ENCODE data around the gene ADPRHL1. TPM values are rescaled to one million over a fixed set of nuclear protein-coding genes. Genes with fewer than 3 reads are reported as not detected.
A peak's percentile ranks its signal among the peaks of the same experiment; 100 is the strongest.

The ADPRHL1 gene
- 3.8 and 5.1 TPM in 2 replicates for total RNA-seq

- Histone ChIP-seq H3K4me2 (ENCODE audit: insufficient read depth, low read length) (no peak within 1 kb of the TSS), H3K27me3 (ENCODE audit: insufficient read depth, low read length) (no peaks in the 10 kb centered on the region), H3K4me3 (ENCODE audit: insufficient read depth, low read length) (no peak within 1 kb of the TSS), H4K20me1 (ENCODE audit: insufficient read depth, low read length) (no peaks in the 10 kb centered on the region), H3K4me1 (ENCODE audit: insufficient read depth, low read length) (peaks cover 7% of the 10 kb centered on the region), H3K36me3 (ENCODE audit: insufficient read depth, low read length) (peaks cover 15% of the 10 kb centered on the region), H2AFZ (ENCODE audit: low read length) (no peak within 1 kb of the TSS), H3K79me2 (ENCODE audit: insufficient read depth, low read length) (no peaks in the 10 kb centered on the region), H3K9me3 (ENCODE audit: low read depth, low read length) (no peaks in the 10 kb centered on the region), H3K27ac (ENCODE audit: low read depth, low read length) (no peak within 1 kb of the TSS)
- no peak for DNase-seq (ENCODE audit: insufficient read length, low spot score, missing footprints)
- TF ChIP-seq, protein P1, sequence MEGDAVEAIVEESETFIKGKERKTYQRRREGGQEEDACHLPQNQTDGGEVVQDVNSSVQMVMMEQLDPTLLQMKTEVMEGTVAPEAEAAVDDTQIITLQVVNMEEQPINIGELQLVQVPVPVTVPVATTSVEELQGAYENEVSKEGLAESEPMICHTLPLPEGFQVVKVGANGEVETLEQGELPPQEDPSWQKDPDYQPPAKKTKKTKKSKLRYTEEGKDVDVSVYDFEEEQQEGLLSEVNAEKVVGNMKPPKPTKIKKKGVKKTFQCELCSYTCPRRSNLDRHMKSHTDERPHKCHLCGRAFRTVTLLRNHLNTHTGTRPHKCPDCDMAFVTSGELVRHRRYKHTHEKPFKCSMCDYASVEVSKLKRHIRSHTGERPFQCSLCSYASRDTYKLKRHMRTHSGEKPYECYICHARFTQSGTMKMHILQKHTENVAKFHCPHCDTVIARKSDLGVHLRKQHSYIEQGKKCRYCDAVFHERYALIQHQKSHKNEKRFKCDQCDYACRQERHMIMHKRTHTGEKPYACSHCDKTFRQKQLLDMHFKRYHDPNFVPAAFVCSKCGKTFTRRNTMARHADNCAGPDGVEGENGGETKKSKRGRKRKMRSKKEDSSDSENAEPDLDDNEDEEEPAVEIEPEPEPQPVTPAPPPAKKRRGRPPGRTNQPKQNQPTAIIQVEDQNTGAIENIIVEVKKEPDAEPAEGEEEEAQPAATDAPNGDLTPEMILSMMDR (IDR thresholded peaks at IDR 0.05; ENCODE audit: extremely low read depth, low read depth, low read length), result no peak
These were observed at the start of gene ADPRHL1 for GRCh38 chr13:113452942-113453901. Gene ADPRHL1, minus strand, starts transcription at chr13:113453488. Its CDS starts 51 bp downstream, at chr13:113453437.

- Histone ChIP-seq H4K20me1 (ENCODE audit: insufficient read depth, low read length) (peaks cover 10% of the 10 kb centered on the region), H3K36me3 (ENCODE audit: insufficient read depth, low read length) (peaks cover 91% of the 10 kb centered on the region), H3K9me3 (ENCODE audit: low read depth, low read length) (no peaks in the 10 kb centered on the region), H3K27me3 (ENCODE audit: insufficient read depth, low read length) (no peaks in the 10 kb centered on the region), H3K4me2 (ENCODE audit: insufficient read depth, low read length) (no peak overlapping the region), H3K79me2 (ENCODE audit: insufficient read depth, low read length) (peaks cover 80% of the 10 kb centered on the region), H2AFZ (ENCODE audit: low read length) (no peak overlapping the region), H3K4me3 (ENCODE audit: insufficient read depth, low read length) (no peak overlapping the region), H3K4me1 (ENCODE audit: insufficient read depth, low read length) (peaks cover 10% of the 10 kb centered on the region), H3K27ac (ENCODE audit: low read depth, low read length) (no peak overlapping the region)
- DNase-seq (ENCODE audit: insufficient read length, low spot score, missing footprints), result no peak
- TF ChIP-seq, protein P1 (IDR thresholded peaks at IDR 0.05; ENCODE audit: extremely low read depth, low read depth, low read length), result no peak
These were observed 49.4 kb upstream of the ADPRHL1 start for GRCh38 chr13:113502686-113503085.

DNA sequence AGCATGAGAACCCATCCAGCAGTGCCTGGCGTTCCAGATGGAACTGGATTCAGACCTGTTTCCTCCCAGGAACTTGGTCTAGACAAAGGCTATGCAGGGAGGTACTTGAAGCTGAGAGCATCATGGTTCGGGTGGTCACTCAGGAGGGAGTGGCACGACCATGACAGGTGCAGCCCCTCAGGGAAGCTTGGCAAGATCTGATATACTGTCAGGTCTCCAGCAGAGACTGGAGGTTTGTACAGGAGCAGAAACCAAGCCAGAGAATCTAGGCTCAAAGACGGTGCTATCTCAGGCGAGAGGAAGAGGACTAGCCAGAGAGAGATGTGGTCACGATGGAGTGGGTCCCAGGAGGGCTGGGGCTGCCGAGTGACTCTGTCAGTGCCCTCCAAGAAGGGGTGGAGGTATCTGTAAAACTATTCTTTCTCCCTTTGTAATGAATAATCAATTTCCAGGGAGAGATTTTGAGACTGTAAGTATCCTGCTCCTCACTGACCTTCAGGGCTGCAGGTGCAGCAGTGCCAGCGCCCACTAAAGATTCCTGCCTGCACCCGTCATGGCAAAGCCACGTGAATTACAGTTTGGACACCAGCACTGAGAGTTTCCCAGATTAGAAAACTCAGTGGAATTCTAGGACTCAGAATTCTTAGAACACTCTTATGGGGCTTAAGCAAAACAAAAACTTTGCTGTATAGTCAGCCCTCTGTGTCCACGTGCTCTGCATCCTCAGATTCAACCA is 47.4 kb upstream of the ADPRHL1 start:
- Histone ChIP-seq H3K79me2 (ENCODE audit: insufficient read depth, low read length) (peaks cover 80% of the 10 kb centered on the region), H4K20me1 (ENCODE audit: insufficient read depth, low read length) (peaks cover 21% of the 10 kb centered on the region), H3K27me3 (ENCODE audit: insufficient read depth, low read length) (no peaks in the 10 kb centered on the region), H3K4me1 (ENCODE audit: insufficient read depth, low read length) (peaks cover 6% of the 10 kb centered on the region), H3K4me3 (ENCODE audit: insufficient read depth, low read length) (no peak overlapping the region), H3K27ac (ENCODE audit: low read depth, low read length) (no peak overlapping the region), H3K9me3 (ENCODE audit: low read depth, low read length) (no peaks in the 10 kb centered on the region), H3K36me3 (ENCODE audit: insufficient read depth, low read length) (peaks cover 98% of the 10 kb centered on the region), H3K4me2 (ENCODE audit: insufficient read depth, low read length) (no peak overlapping the region), H2AFZ (ENCODE audit: low read length) (no peak overlapping the region)
- TF ChIP-seq, protein P1 (IDR thresholded peaks at IDR 0.05; ENCODE audit: extremely low read depth, low read depth, low read length), result no peak
- DNase-seq (ENCODE audit: insufficient read length, low spot score, missing footprints), result no peak

- TF ChIP-seq, protein P1 (IDR thresholded peaks at IDR 0.05; ENCODE audit: extremely low read depth, low read depth, low read length), result no peak
- H3K9me3 ChIP-seq (ENCODE audit: low read depth, low read length), result no peaks in the 10 kb centered on the region
- no peak overlapping the region for H3K4me2 ChIP-seq (ENCODE audit: insufficient read depth, low read length)
- H3K79me2 ChIP-seq (ENCODE audit: insufficient read depth, low read length), result peaks cover 82% of the 10 kb centered on the region
- no peak overlapping the region for H2AFZ ChIP-seq (ENCODE audit: low read length)
- DNase-seq (ENCODE audit: insufficient read length, low spot score, missing footprints), result peak; percentile 92
- H3K36me3 ChIP-seq (ENCODE audit: insufficient read depth, low read length), result peaks cover 98% of the 10 kb centered on the region
- peaks cover 25% of the 10 kb centered on the region for H4K20me1 ChIP-seq (ENCODE audit: insufficient read depth, low read length)
- peak overlapping the region; percentile 4 for H3K27ac ChIP-seq (ENCODE audit: low read depth, low read length)
- H3K4me1 ChIP-seq (ENCODE audit: insufficient read depth, low read length), result peaks cover 6% of the 10 kb centered on the region
- no peaks in the 10 kb centered on the region for H3K27me3 ChIP-seq (ENCODE audit: insufficient read depth, low read length)
- no peak overlapping the region for H3K4me3 ChIP-seq (ENCODE audit: insufficient read depth, low read length)
These were observed 46.6 kb upstream of the ADPRHL1 start for GRCh38 chr13:113499936-113500335.

Data from osteoblast (primary cell).